Activated effector memory CD4-positive, alpha-beta T cell treated with Interleukin-2 at 50 U/mL for 16 hours (primary cell): Measurements from ENCODE around the gene DSCAML1.
"Not testable (repeated sequence)": the region's sequence is repeated elsewhere in the genome, so short reads cannot be mapped to it uniquely, and the experiment has no call there.

Source experiments
- DNase-seq: peaks from one replicate; pipeline ENCODE4 v3.0.0-alpha.2; 2020

DSCAML1 gene

DNA sequence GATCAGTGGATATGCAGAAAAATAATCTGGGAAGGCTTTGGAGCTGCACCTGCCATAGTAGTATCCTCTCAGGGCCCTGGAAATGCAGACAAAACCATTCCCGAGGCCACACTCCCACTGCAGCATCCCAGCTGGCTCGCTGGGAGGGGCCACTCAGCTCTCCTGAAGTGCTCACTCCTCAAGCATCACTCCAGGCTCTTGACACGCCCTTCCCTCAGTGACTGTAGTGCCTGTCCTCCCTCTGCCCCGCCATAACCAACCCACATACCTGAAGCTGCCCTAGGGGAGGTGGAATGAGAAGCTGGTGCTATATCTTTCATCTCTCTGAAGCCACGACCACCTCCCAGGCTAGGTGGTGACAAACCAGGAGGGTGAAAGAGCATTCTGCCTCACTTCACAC lies 4.8 kb downstream of the DSCAML1 start:
- DNase-seq = no peak

DNA sequence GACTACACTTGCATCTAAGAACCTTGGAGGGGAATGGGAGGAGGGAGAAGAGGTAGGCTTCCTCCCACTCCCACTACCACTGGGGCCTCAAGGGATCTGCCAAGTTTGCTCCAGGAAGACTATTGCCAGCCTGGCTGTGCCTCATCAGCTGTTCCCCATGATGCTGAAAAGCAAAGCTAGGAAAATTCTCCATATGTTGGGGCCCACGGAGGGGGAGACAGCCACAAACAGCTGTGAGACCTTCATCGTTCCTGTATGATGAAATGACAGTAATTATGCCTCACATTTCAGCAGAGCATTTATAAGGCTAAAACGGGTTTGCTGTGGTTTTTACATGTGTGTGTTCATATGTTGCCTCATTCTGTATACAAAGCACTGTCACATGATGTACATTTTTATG lies 6.7 kb downstream of the DSCAML1 start:
- no peak for DNase-seq

DNA sequence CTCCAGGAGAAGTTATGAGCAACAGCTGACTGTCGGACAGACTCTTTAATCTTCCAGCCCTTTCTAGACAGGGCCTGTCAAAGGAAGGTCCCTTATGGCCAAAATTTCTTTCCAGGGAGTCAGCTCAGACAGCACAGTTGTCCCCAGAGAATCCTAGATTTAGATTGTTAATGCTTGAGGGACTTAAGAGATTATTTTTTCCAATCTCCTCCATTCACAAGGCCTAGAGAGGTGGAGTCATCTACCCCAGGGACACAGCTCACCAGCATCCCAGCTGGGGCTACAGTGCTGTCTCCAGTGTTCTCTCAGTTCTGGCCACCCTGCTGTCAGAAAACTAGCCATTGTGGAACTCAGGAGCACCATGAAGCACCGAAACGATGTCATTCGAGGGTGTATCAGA lies 7.8 kb downstream of the DSCAML1 start:
- no peak for DNase-seq

DNA sequence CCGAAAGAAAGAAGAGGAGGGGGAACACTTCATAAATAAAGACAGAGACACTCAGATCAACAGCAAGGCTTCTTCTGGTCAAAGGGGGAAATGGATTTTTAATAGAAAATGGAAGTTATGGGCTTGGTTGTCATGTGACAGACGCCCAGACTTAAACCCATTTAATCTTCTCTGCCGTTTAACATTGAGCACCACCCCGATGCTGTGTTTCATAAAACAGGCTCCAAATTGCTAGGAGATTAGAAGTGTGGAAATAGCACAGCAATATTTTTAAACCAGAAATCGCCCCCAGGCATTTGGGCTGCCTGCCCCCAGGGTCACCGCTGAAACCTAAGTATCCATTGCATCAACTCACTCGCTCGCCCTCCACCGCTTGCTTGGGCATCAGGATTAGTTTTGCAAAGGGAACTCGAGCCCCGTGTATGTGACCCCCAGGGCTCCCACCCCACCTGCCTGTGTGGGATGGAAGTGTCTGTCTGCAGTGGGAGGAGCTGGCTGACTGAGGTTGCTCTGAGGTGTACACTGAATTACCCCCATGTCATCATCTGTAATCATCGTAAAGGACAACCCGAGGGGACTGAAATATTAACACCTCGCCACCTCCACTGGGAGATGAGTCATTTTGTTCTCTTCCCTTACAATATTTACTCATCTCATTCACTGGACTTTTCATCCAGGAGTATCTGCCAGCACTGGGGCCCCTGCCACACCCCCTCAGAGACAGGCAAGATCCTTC lies 10.7 kb downstream of the DSCAML1 start:
- DNase-seq = no peak

DNA sequence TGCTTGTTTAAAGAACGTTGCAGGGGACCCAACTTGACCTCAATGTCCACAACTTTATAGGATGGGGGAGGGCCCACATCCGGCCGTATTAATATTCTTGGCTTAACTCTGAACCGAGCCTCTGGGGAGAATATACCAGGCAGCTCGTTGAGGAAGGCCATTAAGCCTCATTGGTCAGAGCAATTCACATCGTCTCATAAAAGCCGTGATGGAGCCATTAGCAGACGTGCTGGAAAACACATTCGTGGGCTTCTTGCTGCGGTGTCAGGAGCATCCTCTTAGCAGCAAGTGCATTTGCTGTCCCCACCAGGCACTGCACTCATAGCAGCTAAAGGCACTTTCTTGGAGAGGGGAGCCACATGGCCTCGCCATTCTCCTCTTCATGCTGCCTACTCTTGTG lies 14.9 kb downstream of the DSCAML1 start:
- DNase-seq = no peak

DNA sequence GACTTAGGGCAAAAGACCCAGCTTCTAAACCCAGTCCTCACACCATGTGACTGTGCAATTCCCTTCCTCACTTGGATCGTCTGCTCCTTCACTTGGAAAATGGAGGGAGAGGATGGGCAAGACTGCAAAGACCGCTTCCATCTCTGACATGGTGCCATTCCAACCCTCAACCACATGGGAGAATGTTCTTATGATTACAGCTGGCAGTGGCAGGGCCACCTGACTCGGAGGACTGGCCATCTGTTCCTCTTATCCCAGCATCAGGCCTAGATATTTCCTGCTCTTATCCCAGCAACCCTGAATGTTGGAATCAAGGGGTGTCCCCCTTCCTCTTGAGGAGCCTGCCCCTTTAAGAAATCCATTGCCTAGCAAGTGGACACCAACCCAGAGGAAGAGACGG lies 15.4 kb downstream of the DSCAML1 start:
- DNase-seq = no peak

DNA sequence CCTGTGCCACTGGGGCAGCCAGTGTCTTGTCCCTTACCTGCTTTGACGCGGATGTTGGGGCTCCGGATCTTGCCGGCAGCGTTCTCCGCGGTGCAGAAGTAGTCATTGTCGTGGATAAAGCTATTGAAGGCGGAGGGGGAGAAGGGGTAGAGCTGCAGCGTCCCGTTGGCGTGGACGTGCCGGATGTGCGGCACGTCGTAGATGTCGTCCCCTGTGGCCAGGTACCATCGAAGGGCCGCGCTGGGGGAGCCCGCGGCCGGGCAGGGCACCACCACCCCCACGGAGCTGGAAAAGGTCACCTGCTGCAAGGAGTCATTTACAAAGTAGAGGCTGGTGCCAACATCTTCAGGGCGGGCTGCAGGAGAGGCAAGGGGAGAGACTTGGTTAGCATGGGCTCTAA lies 16.6 kb downstream of the DSCAML1 start:
- no peak for DNase-seq

DNA sequence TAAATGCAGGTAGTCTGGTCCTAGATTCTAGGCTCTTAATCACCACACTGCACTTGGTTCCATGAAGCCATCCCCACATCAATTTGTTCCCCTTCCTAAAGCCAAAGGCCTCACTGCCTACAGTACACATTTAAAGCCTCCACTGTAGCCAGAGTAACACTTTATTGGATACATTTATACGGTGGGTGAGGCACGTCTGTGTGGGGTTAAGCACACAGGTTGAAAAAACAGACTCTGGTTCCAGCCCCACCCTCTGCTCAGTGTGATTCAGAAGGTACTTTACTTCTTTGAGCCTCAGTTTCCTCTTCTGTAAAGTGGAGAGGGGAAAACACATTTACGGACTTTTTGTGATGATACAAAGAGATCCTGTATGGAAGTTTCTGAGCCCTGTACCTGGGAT lies 22.5 kb downstream of the DSCAML1 start:
- DNase-seq = no peak

DNA sequence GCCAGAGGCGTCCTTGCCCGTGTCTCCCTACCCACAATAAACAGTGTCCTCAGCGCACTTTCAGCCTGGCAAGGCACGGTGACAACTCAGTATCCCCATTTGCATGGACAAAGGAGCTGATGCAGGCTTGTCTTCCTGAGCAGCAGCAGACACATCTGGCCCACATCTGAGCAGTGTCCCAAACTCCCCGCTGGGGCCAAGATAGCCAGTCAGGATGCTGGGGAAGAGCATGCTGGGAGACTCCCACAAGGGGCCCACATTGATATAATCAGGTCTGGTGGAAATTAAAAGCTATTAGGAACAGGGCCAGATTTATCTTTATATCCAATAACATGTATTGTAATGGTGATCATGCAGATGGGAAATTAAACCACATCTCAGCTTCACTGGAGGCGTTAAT lies 24.7 kb downstream of the DSCAML1 start:
- no peak for DNase-seq

DNA sequence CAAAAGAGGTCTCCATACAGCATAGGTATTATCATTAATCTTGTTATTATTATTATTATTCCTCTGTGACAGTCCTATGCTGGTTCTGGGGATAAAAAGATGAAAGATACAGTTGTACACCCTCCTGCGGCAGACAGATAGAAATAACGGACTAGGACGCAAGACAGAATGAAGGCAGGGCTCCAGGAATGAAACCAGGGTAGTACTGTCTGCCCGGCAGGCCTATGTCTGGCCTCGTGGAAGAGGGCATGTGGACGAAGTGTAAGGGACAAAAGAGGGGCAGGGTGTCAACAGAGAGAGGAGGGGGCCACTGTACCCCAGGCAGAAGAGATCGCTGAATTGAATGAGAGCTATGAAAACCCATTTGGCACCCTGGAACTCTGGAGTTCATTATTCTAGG lies 25.2 kb downstream of the DSCAML1 start:
- DNase-seq = no peak

DNA sequence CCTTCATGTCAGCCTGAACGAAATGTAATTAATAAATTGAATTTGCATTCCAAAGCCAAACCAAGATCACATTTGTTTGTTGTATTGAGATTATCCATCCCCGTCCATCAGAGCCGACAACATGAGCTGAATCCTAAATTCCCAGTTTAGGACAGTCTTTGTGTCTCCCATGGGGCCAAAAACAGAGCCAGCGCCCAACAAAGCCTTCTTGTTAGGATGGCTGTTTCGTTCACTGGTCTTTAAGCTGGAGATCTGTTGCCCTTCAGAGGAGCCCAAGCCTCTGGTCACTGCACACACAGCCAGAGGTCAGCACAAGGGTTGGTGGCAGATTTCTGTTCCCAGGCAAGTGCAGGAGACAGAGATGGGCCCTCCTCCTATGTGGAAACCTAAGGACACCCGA lies 25.8 kb downstream of the DSCAML1 start:
- DNase-seq = no peak

DNA sequence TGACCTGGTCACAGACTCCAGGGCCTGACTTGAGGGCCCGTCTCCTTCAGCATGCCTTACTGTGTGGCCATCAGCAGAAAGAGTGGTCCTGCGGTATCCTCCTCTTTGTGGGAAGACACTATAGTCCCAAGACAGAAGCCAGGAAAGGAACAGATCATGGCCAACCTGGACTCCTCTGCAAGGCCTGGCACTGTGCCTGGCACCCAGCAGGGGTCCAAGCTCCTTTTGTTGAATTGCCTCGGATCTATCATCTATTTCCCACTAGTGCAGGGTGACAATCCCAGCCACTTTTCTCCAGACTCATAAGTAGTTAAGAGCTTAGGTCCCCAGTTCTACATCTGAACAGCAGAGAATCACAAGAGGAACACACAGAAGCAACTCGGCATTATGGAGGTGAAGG lies 27.0 kb downstream of the DSCAML1 start:
- DNase-seq = no peak

DNA sequence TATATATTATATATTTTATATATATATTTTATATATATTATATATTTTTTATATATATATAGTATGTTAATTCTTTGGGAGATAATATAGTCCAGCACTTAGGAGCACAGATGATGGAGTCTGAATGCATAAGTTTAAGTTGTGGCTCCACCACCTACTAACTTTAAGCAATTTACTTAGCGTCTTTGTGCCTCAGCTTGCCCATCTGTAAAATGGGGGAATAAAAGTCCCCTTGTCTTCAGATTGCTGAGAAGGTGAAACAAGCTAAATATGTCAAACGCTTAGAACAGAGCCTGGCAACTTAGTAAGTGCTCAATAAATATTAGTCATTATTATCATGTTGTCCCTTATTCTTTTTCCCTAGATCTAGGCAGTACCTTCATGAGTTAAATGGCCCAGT lies 27.5 kb downstream of the DSCAML1 start:
- DNase-seq = no peak

DNA sequence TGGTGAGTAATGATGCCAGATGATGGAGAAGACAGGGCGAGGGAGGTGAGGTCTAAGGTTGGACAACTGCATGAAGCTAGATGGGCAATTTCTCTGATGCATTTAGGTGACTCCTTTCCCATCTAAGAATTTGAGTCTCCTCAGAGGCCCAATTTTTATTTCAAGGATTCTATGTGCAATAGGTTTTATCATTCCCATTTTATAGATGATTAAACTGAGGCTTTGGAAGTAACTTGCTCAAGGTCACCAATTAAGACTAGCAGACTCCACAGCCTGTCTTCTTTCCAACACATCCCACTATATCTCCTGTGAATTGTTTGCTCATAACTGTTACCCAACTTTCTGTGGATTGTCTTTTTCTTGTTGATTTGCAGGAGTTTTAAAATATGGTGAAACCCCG lies 28.5 kb downstream of the DSCAML1 start:
- no peak for DNase-seq

DNA sequence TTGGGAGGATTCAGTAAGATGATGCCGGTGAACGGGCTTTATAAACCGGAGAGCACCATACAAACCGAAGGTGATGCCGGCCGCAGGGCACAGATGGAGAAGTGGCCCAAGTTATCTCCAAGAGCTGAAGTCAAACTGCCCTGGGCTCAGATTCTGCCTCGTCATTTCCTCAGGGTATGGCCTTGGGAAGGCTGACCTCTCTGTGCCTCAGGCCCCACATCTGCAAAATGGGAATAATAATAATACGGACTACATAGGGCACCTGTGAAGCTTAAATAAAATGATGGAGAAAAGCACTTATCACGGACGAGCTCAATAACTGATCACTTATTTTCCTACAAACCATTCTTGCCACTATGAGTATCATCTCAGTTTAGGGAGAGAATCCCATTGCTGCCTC lies 29.9 kb downstream of the DSCAML1 start:
- no peak for DNase-seq

DNA sequence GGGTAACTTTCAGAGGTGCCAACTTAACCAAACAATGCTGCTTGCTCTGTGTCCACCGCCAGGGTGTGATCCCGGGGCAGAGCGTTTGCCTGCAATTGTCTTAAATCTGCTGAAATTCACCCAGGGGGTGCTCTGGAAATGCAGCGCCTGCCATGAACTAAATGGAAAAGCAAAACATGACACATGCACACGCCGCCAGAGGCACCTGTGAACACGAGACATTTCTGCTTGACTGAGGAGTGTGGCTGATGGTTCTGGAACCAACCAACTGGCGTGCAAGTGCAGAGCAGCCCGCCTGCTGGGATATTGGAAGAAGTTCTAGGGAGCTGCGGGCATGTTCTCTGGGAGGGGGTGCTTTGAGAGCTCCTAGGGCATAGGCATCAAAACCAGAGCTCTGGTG lies 30.4 kb downstream of the DSCAML1 start:
- DNase-seq = no peak

DNA sequence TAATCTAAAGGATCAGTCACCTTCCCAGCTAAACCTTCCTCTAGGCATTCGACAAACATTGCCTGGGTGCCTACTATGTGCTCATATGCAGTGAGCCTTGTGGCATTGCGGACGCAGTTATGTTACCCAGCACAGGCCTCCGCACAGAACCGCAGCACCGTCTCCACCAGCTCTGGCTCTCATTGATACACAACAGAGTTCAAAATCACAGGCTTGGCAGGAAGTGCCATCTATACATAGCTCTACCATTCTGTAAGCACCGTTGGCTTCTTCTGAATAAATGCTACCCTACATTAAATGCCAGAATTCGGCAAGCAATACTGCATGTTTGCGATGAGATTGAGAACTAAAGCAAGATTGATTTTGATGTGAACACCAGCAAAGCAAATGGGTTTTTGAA lies 31.0 kb downstream of the DSCAML1 start:
- DNase-seq = no peak

DNA sequence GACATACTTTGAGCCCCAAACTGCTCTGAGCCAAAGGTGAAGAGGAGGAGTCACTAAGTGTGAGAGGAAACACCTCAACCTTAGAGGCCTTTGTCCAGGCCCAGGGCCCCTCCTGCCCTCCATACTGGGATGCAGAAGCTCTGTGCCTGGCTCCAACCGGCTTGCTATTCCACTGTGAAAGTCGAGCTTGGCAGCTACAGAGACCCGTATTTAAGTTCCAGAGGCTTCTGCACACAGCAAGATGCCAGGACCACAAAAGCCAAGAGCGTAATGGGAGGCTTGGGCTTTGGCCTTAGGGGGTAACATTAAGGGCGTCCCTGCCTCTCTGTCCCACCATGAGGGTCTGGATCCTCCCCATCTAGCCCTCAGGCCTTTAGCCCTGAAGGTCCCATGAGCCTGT lies 31.9 kb downstream of the DSCAML1 start:
- no peak for DNase-seq

DNA sequence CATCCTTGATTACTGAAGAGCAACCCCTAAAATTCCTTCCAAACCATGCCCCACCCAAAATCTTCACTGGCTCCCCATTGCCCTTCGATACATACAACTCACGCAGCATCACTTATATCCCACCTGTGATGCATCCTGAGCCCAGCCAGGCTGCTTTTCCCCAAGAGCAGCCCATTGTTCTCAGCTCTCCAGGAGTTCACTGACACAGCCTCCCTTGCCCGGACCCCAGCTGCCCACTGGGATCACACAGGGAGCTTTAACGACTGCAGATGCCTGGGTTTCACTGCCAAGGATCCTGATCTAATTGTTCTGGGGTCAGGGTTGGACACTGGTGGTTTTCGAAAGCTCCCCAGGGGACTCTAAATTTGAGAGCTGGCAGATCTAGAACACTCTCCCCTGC lies 33.6 kb downstream of the DSCAML1 start:
- not testable (repeated sequence) for DNase-seq

DNA sequence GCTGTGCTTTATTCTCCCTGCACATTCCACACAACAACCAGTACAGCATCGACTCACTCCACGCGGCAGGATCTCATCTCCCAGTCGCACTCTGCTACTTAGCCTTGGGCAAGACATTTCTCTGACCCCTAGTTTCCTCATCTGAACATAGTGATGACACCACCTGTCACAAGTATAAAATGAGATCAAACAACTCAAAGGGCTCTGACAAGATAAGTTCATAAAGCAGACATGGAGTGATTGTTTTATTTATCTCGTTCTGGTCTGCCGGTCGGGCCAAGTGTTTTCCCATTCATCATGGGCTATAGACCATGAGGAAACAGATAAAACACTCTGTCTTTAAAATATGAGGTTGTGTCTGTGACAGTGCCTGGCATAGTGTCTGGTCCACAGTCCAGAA lies 35.0 kb downstream of the DSCAML1 start:
- DNase-seq = no peak

DNA sequence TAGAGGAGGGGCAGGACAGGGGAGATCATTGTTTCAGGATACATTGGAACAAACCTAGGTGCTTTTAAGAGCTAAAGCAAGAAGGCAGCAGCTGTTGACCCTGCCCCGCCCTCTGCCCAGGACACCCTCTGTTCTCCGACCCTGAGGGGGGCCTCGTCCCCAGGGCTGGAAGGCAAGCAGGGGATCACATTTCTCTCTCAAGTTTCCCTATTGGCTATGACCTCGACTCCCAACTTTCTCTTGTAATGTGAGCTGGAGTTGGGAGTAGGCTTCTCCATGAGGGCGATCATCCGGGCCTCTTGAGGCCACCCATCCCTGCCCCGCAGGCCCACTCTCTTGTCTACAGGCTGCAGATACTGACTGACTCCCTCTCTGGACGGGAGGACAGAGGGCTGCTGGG lies 37.7 kb downstream of the DSCAML1 start:
- DNase-seq = no peak

DNA sequence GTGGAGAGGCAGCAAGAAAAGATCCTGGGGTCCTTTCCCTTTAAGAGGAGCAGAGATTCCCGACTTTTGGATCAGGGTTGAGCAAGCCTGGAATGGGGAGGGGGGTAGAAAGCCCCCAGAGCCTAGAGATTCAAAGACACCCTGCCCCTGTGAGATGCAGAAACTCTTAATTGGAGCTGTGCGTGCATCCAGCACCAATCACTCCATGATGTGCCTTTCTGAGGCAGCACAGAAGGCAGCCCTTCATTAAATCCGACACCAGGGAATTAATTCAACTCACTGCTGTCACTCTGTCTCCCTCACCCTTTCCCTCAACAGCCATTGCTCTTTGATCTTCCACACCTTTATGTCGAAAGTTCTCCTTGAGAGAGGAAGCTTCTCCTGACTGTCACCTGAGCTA lies 43.0 kb downstream of the DSCAML1 start:
- DNase-seq = no peak

DNA sequence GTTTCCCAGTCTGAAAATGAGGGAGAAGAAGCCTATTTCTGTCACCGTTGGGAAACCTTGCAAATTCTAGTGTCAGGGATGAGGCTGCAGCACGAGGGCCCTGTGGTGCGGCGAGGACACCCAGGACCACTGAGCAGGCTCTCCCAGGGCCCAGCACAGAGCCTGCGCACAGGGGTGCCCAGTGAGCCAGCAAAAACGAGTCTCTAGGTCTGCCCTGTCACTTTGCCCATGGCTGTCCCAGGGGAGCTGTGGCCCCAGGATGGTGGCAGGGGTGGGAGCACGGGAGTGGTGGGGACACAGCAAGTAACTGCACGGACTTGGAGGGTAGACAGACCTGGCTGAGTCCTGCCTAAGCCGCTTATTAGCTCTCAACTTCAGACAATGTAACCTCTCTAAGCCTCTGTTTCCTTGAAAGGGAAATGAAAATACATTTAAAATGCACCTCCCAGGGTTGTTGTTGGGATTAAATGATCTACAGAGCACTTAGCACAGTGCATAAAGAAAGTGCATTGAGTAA lies 44.2 kb downstream of the DSCAML1 start:
- DNase-seq = no peak

DNA sequence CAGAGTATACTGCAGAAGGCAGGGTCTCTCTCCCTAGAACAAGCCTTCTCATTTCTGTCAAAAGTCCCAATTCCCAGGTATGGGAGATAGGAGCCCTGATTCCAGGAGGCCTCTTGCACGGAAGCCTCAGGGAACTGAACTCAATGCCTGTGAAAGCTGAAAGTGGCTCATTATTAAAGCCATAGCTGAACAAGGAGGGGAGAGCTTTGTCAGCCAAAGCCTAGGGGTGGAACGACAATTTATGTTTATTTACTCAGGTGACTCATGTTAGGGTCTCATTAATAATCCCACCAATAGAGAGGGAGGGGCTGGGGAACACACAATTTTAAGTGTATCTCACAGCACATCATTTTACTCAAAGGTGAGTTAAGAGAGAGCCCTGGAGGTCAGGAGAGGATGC lies 44.9 kb downstream of the DSCAML1 start:
- DNase-seq = no peak

DNA sequence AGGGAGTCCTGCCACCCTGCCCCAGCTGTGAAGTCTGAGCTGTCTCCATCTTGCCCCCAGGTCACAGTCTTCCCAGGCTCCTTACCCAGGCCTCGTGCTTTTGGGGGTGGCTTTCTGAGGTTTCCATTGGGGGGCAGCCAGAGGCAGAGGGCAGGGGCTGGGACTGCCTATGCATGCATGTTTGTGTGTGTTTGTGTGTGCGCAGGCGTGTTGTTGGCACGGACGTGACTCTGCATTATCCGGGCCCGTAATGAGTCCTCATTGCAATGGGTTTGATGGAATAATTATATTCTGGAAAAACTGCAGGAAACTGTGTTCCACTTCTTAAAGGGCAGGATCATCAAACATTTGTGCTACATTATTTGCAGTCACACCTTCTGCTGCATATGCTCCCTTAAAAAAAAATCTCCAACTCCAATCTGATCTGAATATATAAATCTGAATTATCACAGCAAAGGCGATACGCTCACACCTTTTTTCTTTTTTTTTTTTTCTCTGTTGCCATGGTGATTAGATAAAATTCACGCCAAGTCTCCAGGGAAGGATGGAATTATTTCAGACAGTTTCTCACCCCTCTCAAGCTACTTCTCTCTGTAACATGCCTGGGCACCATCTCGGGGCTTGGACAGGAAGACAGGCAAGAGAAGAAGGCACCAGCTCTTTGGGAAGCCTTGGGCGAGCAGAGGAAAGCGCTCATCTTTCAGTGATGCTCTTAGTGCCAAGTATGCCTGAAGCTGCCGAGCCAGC lies 45.9 kb downstream of the DSCAML1 start:
- DNase-seq = no peak
